ENCODE results near the gene CRY2. TPM values are rescaled to one million over a fixed set of nuclear protein-coding genes. Genes with fewer than 3 reads are reported as not detected.

Gene CRY2
- total RNA-seq, 1 donor from 2014 or later: 44.0 TPM

- no peak for TF ChIP-seq CTCF (IDR thresholded peaks at IDR 0.05; ENCODE audit: partially characterized antibody, unreplicated experiment)
- Mint-ChIP-seq H3K27ac (ENCODE audit: unreplicated experiment) (no peak overlapping the region), H3K9me3 (ENCODE audit: unreplicated experiment) (peaks cover 2% of the 10 kb centered on the region), H3K36me3 (ENCODE audit: unreplicated experiment) (peaks cover 4% of the 10 kb centered on the region), H3K4me3 (ENCODE audit: unreplicated experiment) (no peak overlapping the region), H3K27me3 (ENCODE audit: unreplicated experiment) (peaks cover 4% of the 10 kb centered on the region), H3K4me1 (ENCODE audit: low read depth, unreplicated experiment) (peaks cover 9% of the 10 kb centered on the region)
- DNase-seq: no peak
Observed at GRCh38 chr11:45869551-45869950, 22.3 kb downstream of the CRY2 start.

- DNase-seq: no peak
- Mint-ChIP-seq H3K9me3 (ENCODE audit: unreplicated experiment) (peaks cover 4% of the 10 kb centered on the region), H3K27ac (ENCODE audit: unreplicated experiment) (no peak overlapping the region), H3K4me1 (ENCODE audit: low read depth, unreplicated experiment) (peaks cover 12% of the 10 kb centered on the region), H3K27me3 (ENCODE audit: unreplicated experiment) (peaks cover 4% of the 10 kb centered on the region), H3K4me3 (ENCODE audit: unreplicated experiment) (no peak overlapping the region), H3K36me3 (ENCODE audit: unreplicated experiment) (peaks cover 4% of the 10 kb centered on the region)
- no peak for TF ChIP-seq CTCF (IDR thresholded peaks at IDR 0.05; ENCODE audit: partially characterized antibody, unreplicated experiment)
Observed at GRCh38 chr11:45870706-45871105, 23.4 kb downstream of the CRY2 start.

- Mint-ChIP-seq H3K36me3 (ENCODE audit: unreplicated experiment) (no peaks in the 10 kb centered on the region), H3K4me1 (ENCODE audit: low read depth, unreplicated experiment) (peaks cover 20% of the 10 kb centered on the region), H3K27me3 (ENCODE audit: unreplicated experiment) (peaks cover 2% of the 10 kb centered on the region), H3K4me3 (ENCODE audit: unreplicated experiment) (no peak overlapping the region), H3K9me3 (ENCODE audit: unreplicated experiment) (peaks cover 4% of the 10 kb centered on the region), H3K27ac (ENCODE audit: unreplicated experiment) (no peak overlapping the region)
- no peak for DNase-seq
- no peak for TF ChIP-seq CTCF (IDR thresholded peaks at IDR 0.05; ENCODE audit: partially characterized antibody, unreplicated experiment)
Observed at GRCh38 chr11:45871638-45872037, 24.4 kb downstream of the CRY2 start.

GRCh38 chr11:45872651-45873356 lies 25.5 kb downstream of the CRY2 start:
- H3K4me3 Mint-ChIP-seq (ENCODE audit: unreplicated experiment): peak overlapping the region; percentile 5
- peak overlapping the region; percentile 91 for H3K27ac Mint-ChIP-seq (ENCODE audit: unreplicated experiment)

More at GRCh38 chr11:45872651-45873356, 25.5 kb downstream of the CRY2 start:
- TF ChIP-seq CTCF (IDR thresholded peaks at IDR 0.05; ENCODE audit: partially characterized antibody, unreplicated experiment): peak; percentile 70
- DNase-seq: peak; percentile 87
- Mint-ChIP-seq H3K36me3 (ENCODE audit: unreplicated experiment) (no peaks in the 10 kb centered on the region), H3K27me3 (ENCODE audit: unreplicated experiment) (peaks cover 2% of the 10 kb centered on the region), H3K4me1 (ENCODE audit: low read depth, unreplicated experiment) (peaks cover 20% of the 10 kb centered on the region), H3K9me3 (ENCODE audit: unreplicated experiment) (peaks cover 4% of the 10 kb centered on the region)
